GM12891 (cell line): ENCODE results near the gene SPDYA.

Source experiments
- DNase-seq: peaks from one replicate; pipeline ENCODE4 v3.0.0; 2011; ENCODE audit warnings: low spot score; ENCODE audit not compliant: insufficient read length
- FAIRE-seq: peaks from 2 replicates; lab custom pipeline; 2011; peaks lifted over from hg19 to GRCh38; lab: Jason Lieb, UNC
- PAX5 ChIP-seq: IDR thresholded peaks from 2 replicates; pipeline ENCODE4 v1.6.1; 2011; ENCODE audit warnings: low read length, moderate library complexity, mild to moderate bottlenecking; ENCODE audit not compliant: insufficient read depth, severe bottlenecking
- POLR2A ChIP-seq: IDR thresholded peaks from 2 replicates; pipeline ENCODE4 v1.6.1; 2011; ENCODE audit warnings: low read depth, low read length, control low read depth
- POLR2AphosphoS5 ChIP-seq: IDR thresholded peaks from 2 replicates; pipeline ENCODE4 v1.6.1; 2011; ENCODE audit warnings: low read depth, low read length, control low read depth
- POU2F2 ChIP-seq: IDR thresholded peaks from 2 replicates; pipeline ENCODE4 v1.6.1; 2011; ENCODE audit warnings: low read depth, mild to moderate bottlenecking, control low read depth, low read length, moderate library complexity
- SPI1 ChIP-seq: IDR thresholded peaks from 2 replicates; pipeline ENCODE4 v1.6.1; 2011; ENCODE audit warnings: low read depth, low read length, control low read depth
- TAF1 ChIP-seq: IDR thresholded peaks from 2 replicates; pipeline ENCODE4 v1.6.1; 2011; ENCODE audit warnings: low read depth, low read length, control low read depth

SPDYA gene

GRCh38 chr2:28868611-28869010, 58.0 kb downstream of the SPDYA start:
- DNase-seq, result no peak
- no peak for TF ChIP-seq POLR2A
- no peak for TF ChIP-seq PAX5
- no peak for TF ChIP-seq POU2F2
- TF ChIP-seq SPI1, result no peak
- TF ChIP-seq TAF1, result no peak
- TF ChIP-seq POLR2AphosphoS5, result no peak
- no peak for FAIRE-seq

DNA sequence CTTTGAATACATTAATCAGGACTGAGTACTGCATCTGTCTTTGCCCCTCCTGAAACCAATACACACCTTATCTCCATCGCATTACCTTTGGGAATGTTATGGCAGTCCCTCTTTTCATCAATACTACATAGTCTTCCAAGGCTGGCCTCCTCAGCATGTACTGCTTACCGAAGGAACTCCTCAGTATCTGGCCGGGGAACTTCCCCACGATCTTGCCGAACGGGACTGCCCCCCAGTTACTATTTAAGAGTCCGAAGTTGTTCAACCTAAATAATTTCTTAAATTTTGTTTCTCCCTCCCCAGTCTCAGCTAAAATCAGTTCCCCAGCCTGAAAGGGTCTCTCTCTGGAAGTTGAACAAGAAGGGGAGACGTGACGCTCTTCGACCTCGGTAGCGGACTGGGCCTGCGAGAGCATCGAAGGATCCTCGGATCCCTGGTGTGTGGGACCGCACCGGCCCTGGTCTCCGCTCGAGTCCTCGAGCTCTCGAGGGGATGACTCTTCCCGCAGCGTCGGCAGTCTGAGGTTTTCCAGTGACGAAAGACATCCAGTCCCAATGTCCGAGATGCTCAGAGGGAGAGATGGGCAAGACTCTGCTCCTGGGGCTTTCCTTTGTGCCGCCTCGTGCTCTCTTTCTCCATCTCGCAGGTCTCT, 59.0 kb downstream of the SPDYA start:
- DNase-seq (peak; percentile 10), FAIRE-seq (no peak)
- TF ChIP-seq TAF1 (no peak), POLR2AphosphoS5 (no peak), POLR2A (no peak), POU2F2 (no peak), SPI1 (no peak), PAX5 (no peak)

GRCh38 chr2:28870146-28870891, 59.7 kb downstream of the SPDYA start, which contains the start of gene TRMT61B:
Gene TRMT61B (minus strand): TSS chr2:28870309. CDS start chr2:28870277, 32 bp downstream.
- FAIRE-seq (peak; percentile 99), DNase-seq (peak; percentile 90)
- TF ChIP-seq TAF1, result peak; percentile 84
- TF ChIP-seq SPI1, result 0 out of 2 replicates have a peak, but pooled peaks have one; percentile 6
- peak; percentile 92 for TF ChIP-seq POLR2A
- TF ChIP-seq PAX5, result no peak
- peak; percentile 98 for TF ChIP-seq POU2F2
- peak; percentile 95 for TF ChIP-seq POLR2AphosphoS5

- no peak for TF ChIP-seq PAX5
- TF ChIP-seq SPI1, result no peak
- TF ChIP-seq TAF1, result no peak
- no peak for TF ChIP-seq POLR2AphosphoS5
- TF ChIP-seq POU2F2, result no peak
- TF ChIP-seq POLR2A, result no peak
- FAIRE-seq (no peak), DNase-seq (no peak)
Observed at GRCh38 chr2:28871620-28872019, 61.0 kb downstream of the SPDYA start.

- FAIRE-seq (no peak), DNase-seq (no peak)
- no peak for TF ChIP-seq POLR2A
- no peak for TF ChIP-seq PAX5
- no peak for TF ChIP-seq SPI1
- no peak for TF ChIP-seq POLR2AphosphoS5
- TF ChIP-seq POU2F2, result no peak
- TF ChIP-seq TAF1, result no peak
Observed at GRCh38 chr2:28880193-28880592, 69.6 kb downstream of the SPDYA start.

DNA sequence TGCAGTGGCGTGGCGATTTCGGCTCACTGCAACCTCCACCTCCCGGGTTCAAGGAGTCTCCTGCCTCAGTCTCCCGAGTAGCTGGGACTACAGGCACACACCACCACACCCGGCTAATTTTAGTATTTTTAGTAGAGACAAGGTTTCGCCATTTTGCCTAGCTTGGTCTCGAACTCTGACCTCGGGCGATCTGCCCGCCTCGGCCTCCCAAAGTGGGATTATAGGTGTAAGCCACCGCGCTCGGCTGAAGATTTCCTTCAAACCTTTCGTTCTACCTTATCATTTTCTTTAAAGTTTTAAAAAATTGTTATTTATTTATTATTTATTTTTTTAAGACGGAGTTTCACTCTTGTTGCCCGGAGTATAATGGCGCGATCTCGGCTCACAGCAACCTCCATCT, 82.9 kb downstream of the SPDYA start:
- no peak for DNase-seq
- no peak for FAIRE-seq
- no peak for TF ChIP-seq POU2F2

- TF ChIP-seq POLR2AphosphoS5 (peak; percentile 87; the same call in 1 of the 2 replicates), SPI1 (peak; percentile 89), TAF1 (peak; percentile 92), POU2F2 (0 out of 2 replicates have a peak, but pooled peaks have one; percentile 14), POLR2A (peak; percentile 88), PAX5 (no peak)
- DNase-seq (peak; percentile 90), FAIRE-seq (peak; percentile 97)
Observed at GRCh38 chr2:28894470-28895188, 84.0 kb downstream of the SPDYA start, which contains the start of gene WDR43. Gene WDR43 (plus strand): TSS chr2:28894667. CDS start chr2:28894699, 32 bp downstream.

DNA sequence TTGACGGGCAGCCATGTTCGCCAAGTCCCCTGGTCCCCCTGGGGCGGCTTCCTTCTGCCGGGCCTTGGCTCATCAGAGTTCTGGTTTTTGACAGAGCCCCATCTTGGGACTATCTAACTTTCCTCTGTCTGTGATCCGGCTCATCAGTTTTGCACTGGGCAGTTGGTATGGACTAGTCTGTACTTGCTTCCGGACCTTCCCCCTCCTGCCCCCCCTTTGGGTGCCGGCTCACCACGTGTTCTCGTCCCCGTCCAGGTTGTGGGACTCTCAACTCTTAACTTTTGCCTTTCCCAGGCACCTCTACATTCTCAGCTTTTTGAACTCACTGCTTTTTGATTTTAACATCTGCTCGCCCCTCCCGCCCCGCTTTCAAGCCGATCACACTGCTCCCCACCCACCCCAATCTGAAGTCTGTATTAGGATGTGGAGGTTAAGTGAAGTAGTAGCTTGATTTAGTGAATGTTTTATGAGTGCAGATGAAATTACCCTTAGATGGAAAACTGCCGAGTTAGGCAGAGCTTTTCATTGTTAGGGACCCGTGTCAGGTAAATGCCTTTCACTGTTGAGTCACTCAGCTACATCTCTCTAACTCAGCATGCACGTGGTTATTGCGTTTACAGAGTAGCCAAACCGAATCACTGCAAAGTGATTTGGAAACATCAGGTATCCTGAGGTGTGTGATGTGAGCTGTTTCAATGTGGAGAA, 84.7 kb downstream of the SPDYA start:
- FAIRE-seq (peak; percentile 66), DNase-seq (peak; percentile 23)
- no peak for TF ChIP-seq PAX5
- peak; percentile 33; the same call in 1 of the 2 replicates for TF ChIP-seq TAF1
- TF ChIP-seq POU2F2, result no peak
- no peak for TF ChIP-seq SPI1
- no peak for TF ChIP-seq POLR2A
- TF ChIP-seq POLR2AphosphoS5, result no peak
